Activated naive CD8-positive, alpha-beta T cell treated with anti-CD3 and anti-CD28 coated beads, Interleukin-2, amount 10 ng/mL, durations not matched to agents 7 days and 5 days (primary cell): ENCODE results near the gene ATP11A. TPM values are rescaled to one million over a fixed set of nuclear protein-coding genes. Genes with fewer than 3 reads are reported as not detected.
A peak's percentile ranks its signal among the peaks of the same experiment; 100 is the strongest.
"Not testable (repeated sequence)": the region's sequence is repeated elsewhere in the genome, so short reads cannot be mapped to it uniquely, and the experiment has no call there.

Experiments
- ATAC-seq: fragments of 150-1000 bp; cut with Tn5 transposase; one replicate; pipeline ENCODE4 v1.10.0; 2021; ENCODE audit warnings: low read depth, moderate library complexity
- POLR2A ChIA-PET: fragments of 350-600 bp; sonication (Branson Sonifier 250); formaldehyde crosslinking; loops from one replicate; lab custom pipeline; 2021; ENCODE audit warnings: antibody characterized with exemption; lab: Charles Lee
- DNase-seq: peaks from one replicate; pipeline ENCODE4 v3.0.0; 2021
- H3K27ac Mint-ChIP-seq: one replicate; pipeline ENCODE4 v1.8.0; 2022; ENCODE audit warnings: mild to moderate bottlenecking, mixed read lengths
- H3K27me3 Mint-ChIP-seq: one replicate; pipeline ENCODE4 v1.8.0; 2022; ENCODE audit warnings: mild to moderate bottlenecking, moderate library complexity, mixed read lengths
- H3K36me3 Mint-ChIP-seq: one replicate; pipeline ENCODE4 v1.8.0; 2021; ENCODE audit warnings: mild to moderate bottlenecking, mixed read lengths
- H3K4me1 Mint-ChIP-seq: one replicate; pipeline ENCODE4 v1.8.0; 2021; ENCODE audit warnings: mixed read lengths
- H3K4me3 Mint-ChIP-seq: one replicate; pipeline ENCODE4 v1.8.0; 2022; ENCODE audit warnings: mild to moderate bottlenecking, moderate library complexity, mixed read lengths
- H3K9me3 Mint-ChIP-seq: one replicate; pipeline ENCODE4 v1.8.0; 2021; ENCODE audit warnings: mixed read lengths
- total RNA-seq, 2 experiments: library from RNA; stranded (reverse); gene quantifications; one replicate each; pipeline ENCODE4 v1.2.3, GENCODE V29; 2021

ATP11A gene
- total RNA-seq, 2 experiments from 2014 or later = 36.5 to 38.2 TPM

GRCh38 chr13:112679381-112679780 is 10.5 kb upstream of the ATP11A start:
- DNase-seq = no peak
- Mint-ChIP-seq H3K27ac (no peak overlapping the region), H3K27me3 (peaks cover 14% of the 10 kb centered on the region), H3K36me3 (no peaks in the 10 kb centered on the region), H3K4me3 (no peak overlapping the region), H3K9me3 (no peaks in the 10 kb centered on the region), H3K4me1 (no peaks in the 10 kb centered on the region)
- ATAC-seq = no peak
- POLR2A ChIA-PET = interaction anchor here (1.0 kb wide), 1 partner anchor 12 kb away, joined by 3 read pairs; no protein-coding TSS in a partner anchor

- peaks cover 12% of the 10 kb centered on the region for H3K27me3 Mint-ChIP-seq
- no peaks in the 10 kb centered on the region for H3K4me1 Mint-ChIP-seq
- no peaks in the 10 kb centered on the region for H3K36me3 Mint-ChIP-seq
- no peak overlapping the region for H3K27ac Mint-ChIP-seq
- POLR2A ChIA-PET = interaction anchor here (1.0 kb wide), 1 partner anchor 11 kb away, joined by 3 read pairs; no protein-coding TSS in a partner anchor
- DNase-seq (no peak), ATAC-seq (no peak)
- H3K4me3 Mint-ChIP-seq = no peak overlapping the region
- no peaks in the 10 kb centered on the region for H3K9me3 Mint-ChIP-seq
These were observed 9.7 kb upstream of the ATP11A start for GRCh38 chr13:112679932-112680677.

- DNase-seq = no peak
- no peaks in the 10 kb centered on the region for H3K4me1 Mint-ChIP-seq
- H3K36me3 Mint-ChIP-seq = no peaks in the 10 kb centered on the region
- no peaks in the 10 kb centered on the region for H3K9me3 Mint-ChIP-seq
- H3K4me3 Mint-ChIP-seq = no peak overlapping the region
- H3K27ac Mint-ChIP-seq = no peak overlapping the region
- H3K27me3 Mint-ChIP-seq = peaks cover 12% of the 10 kb centered on the region
- POLR2A ChIA-PET = no interaction called here
- no peak for ATAC-seq
These were observed 9.0 kb upstream of the ATP11A start for GRCh38 chr13:112680741-112681360.

- no peaks in the 10 kb centered on the region for H3K9me3 Mint-ChIP-seq
- H3K4me1 Mint-ChIP-seq = peaks cover 8% of the 10 kb centered on the region
- no peak overlapping the region for H3K27ac Mint-ChIP-seq
- no peaks in the 10 kb centered on the region for H3K36me3 Mint-ChIP-seq
- peaks cover 5% of the 10 kb centered on the region for H3K27me3 Mint-ChIP-seq
- POLR2A ChIA-PET = no interaction called here
- no peak overlapping the region for H3K4me3 Mint-ChIP-seq
- ATAC-seq = no peak
- DNase-seq = no peak
These were observed 6.3 kb upstream of the ATP11A start for GRCh38 chr13:112683581-112683980.

DNA sequence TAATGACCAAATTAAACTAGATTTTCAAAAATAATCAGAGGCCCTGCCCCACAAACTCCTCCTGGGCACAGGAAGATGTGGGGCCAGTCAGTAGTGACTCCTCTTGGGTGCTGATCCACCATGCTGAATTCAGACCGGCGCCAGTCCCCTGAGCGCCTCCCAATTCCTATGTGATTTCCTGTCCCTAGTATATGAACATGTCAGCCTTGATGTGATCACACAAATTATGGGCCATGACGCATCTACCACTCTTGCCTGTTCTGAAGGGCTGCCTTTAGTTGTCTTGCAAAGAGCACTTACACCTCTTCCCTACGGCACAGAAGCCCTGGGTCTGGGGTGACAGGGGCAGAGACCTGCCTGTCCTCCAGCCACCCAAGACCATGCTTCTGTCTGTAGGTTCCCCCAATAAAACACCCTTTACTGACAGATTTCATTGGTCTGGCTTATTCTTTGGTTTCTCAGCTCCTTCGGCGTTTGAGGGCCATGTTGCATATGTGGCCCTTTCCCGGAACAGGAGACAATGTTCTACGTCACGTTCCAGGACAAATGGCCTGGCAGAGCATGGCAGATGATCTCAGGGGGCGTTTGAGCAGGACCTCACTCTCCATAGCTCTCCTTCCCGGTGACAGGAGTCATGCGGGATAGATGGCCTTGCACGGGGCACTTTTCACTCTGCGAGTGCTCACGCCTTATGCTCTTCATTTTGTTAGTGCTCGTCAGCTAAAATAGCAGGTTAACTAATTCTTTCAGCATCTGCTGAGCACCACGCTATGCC is 5.6 kb upstream of the ATP11A start:
- no peak for DNase-seq
- POLR2A ChIA-PET = no interaction called here
- Mint-ChIP-seq H3K4me3 (no peak overlapping the region), H3K27me3 (peaks cover 5% of the 10 kb centered on the region), H3K27ac (no peak overlapping the region), H3K36me3 (no peaks in the 10 kb centered on the region), H3K9me3 (no peaks in the 10 kb centered on the region), H3K4me1 (peaks cover 13% of the 10 kb centered on the region)
- no peak for ATAC-seq

DNA sequence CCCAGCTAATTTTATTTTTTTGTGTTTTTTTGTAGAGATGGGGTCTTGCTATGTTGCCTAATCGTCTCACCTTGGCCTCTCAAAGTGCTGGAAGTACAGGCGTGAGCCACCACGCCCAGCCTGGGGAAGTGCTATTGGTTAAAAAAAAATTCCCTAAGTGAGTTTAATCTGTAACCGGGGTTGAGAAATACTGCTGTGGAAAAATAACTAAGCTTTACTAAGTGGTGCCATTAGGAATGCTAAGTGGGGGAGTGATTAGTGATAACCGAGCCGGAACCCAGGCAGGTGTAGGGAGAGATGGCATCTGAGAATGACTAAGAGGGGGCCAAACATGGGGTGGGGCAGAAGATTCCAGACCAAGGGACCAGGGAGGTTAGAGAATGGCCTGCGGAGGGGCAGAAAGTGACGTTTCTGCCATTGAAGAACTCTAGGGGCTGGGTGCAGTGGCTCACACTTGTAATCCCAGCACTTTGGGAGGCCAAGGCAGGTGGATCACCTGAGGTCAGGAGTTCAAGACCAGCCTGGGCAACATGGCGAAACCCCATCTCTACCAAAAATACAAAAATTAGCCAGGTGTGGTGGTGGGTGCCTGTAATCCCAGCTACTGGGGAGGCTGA is 4.5 kb upstream of the ATP11A start:
- peaks cover 13% of the 10 kb centered on the region for H3K4me1 Mint-ChIP-seq
- POLR2A ChIA-PET, H3K9me3 Mint-ChIP-seq, H3K27me3 Mint-ChIP-seq, H3K36me3 Mint-ChIP-seq, H3K4me3 Mint-ChIP-seq, H3K27ac Mint-ChIP-seq, ATAC-seq, DNase-seq: not testable (repeated sequence)

DNA sequence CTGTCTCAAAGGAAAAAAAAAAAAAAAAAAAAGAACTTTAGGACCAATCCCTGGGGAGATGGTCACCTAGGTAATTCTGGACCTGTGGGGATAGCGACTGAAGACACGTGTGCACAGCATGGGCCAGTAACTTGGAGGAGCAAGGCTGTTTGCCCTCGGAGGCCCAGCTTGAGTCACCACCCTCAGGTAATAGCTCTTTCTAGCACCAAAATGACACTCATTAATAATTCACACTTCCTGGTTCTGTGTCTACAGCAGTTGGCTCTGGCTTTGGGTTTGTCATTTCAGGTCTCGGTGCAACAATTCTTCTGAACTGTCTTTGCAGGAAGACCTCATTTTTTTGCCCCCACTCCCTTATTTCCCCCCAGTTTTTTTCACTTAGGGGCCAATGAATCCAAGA is 3.9 kb upstream of the ATP11A start:
- POLR2A ChIA-PET = no interaction called here
- H3K4me3 Mint-ChIP-seq = no peak overlapping the region
- no peak overlapping the region for H3K27ac Mint-ChIP-seq
- H3K27me3 Mint-ChIP-seq = peaks cover 5% of the 10 kb centered on the region
- H3K9me3 Mint-ChIP-seq = no peaks in the 10 kb centered on the region
- ATAC-seq (no peak), DNase-seq (no peak)
- no peaks in the 10 kb centered on the region for H3K36me3 Mint-ChIP-seq
- peaks cover 13% of the 10 kb centered on the region for H3K4me1 Mint-ChIP-seq

GRCh38 chr13:112686364-112686763 is 3.5 kb upstream of the ATP11A start:
- no peak overlapping the region for H3K27ac Mint-ChIP-seq
- H3K4me3 Mint-ChIP-seq = no peak overlapping the region
- no peaks in the 10 kb centered on the region for H3K9me3 Mint-ChIP-seq
- peaks cover 5% of the 10 kb centered on the region for H3K27me3 Mint-ChIP-seq
- ATAC-seq (no peak), DNase-seq (no peak)
- H3K36me3 Mint-ChIP-seq = no peaks in the 10 kb centered on the region
- peaks cover 15% of the 10 kb centered on the region for H3K4me1 Mint-ChIP-seq
- POLR2A ChIA-PET = no interaction called here

DNA sequence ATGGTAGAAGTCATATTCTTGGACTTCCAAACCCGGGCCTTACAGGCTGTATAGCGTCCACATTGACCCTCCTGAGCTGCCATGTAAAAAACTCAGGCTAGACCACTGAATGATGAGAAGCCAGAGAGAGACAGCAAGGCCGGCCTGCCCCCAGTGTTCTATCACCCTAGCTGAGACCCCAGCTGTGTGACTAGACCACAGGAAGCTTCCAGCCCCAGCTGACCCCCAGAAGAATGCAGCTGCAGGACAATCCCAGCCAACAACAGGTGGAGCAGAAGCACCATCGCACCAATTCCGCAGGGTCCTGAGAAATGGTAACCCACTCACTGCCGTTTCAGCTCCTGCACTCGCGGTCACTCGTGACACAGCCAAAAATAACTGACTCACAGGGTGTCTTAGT is 2.9 kb upstream of the ATP11A start:
- H3K4me1 Mint-ChIP-seq = peaks cover 20% of the 10 kb centered on the region
- no peaks in the 10 kb centered on the region for H3K9me3 Mint-ChIP-seq
- no peaks in the 10 kb centered on the region for H3K36me3 Mint-ChIP-seq
- ATAC-seq (no peak), DNase-seq (no peak)
- peaks cover 5% of the 10 kb centered on the region for H3K27me3 Mint-ChIP-seq
- no peak overlapping the region for H3K27ac Mint-ChIP-seq
- no peak overlapping the region for H3K4me3 Mint-ChIP-seq
- POLR2A ChIA-PET = no interaction called here

DNA sequence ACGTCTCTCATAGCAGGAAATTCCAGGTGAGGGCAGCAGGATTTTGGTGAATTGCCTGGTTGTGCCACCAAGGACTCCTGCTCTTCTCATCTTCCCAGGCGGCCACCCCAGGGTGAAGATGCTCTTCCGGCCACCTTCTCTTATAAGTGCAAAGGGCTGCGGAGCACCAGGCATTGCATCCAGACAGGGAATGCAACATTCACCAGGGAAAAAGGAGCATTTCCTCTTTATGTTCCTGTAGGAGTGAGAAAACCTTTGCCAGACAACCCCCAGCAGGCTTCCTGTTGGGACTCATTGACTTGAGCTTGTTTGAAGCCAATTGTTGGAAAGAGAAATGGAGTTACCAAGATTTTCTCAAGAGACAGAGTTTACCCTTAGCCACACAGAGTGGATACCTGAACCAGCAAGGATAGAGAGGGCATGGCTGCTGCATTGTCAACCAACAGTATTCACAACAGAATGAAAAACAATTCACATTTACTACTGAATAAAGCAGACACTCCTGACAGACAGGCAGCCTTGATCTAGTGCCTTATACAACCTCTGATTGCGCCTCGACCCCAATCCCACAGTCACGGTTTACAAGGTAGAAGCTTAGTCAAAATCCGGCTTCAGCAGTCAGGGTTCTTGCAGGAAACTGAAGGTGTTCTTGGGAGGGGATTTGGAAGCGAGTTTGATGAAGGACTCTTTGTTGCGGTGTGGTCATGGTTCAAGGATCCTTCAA is 1.8 kb upstream of the ATP11A start:
- POLR2A ChIA-PET = no interaction called here
- no peak for ATAC-seq
- peaks cover 5% of the 10 kb centered on the region for H3K27me3 Mint-ChIP-seq
- H3K27ac Mint-ChIP-seq = no peak overlapping the region
- peak overlapping the region; percentile 72 for H3K4me3 Mint-ChIP-seq
- no peak for DNase-seq
- no peaks in the 10 kb centered on the region for H3K9me3 Mint-ChIP-seq
- peaks cover 27% of the 10 kb centered on the region for H3K4me1 Mint-ChIP-seq
- no peaks in the 10 kb centered on the region for H3K36me3 Mint-ChIP-seq

DNA sequence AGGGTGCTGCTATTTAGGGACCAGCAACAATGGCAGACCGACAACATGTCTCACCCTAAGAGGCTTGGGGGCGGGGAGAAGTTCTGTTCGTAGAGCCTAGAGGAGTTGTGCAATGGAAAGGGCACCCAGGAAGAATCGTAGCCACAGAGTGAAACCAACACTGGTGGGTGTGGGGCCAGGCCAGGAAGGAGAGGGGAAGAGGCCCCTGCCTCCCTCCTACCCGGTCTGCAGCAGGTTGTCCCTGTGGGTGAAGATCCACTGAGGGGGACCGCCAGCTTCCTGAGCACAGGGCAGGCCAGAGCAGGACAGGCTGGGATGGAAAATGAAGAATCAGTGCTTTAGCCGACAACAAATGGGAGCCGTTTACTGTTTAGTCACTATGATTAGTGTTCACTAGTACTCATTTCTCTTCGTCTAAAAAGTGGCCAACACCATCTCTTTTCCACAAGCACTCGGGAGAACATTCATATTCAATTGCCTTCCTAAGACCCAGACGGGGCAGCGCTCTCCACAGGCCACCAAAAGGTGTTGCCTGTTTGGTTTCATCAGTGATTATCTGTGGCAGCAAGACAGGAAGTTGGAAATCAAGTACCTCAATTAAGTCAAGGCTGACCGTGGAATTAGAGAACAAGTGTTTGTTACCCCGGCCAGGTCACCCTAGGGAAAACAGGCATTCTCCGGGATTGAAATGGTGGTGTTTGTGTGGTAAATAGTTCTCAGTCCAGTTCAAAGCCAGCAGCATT is 1.1 kb upstream of the ATP11A start:
- Mint-ChIP-seq H3K9me3 (no peaks in the 10 kb centered on the region), H3K4me1 (peaks cover 31% of the 10 kb centered on the region)
- POLR2A ChIA-PET = no interaction called here

GRCh38 chr13:112690283-112690929 is 568 bp downstream of the ATP11A start:
- no peaks in the 10 kb centered on the region for H3K9me3 Mint-ChIP-seq
- no peaks in the 10 kb centered on the region for H3K27me3 Mint-ChIP-seq
- peaks cover 3% of the 10 kb centered on the region for H3K36me3 Mint-ChIP-seq
- ATAC-seq = peak; percentile 24
- peak overlapping the region; percentile 89 for H3K4me3 Mint-ChIP-seq
- H3K4me1 Mint-ChIP-seq = peaks cover 36% of the 10 kb centered on the region
- POLR2A ChIA-PET = interaction anchor here (0.8 kb wide), 1 partner anchor 11 kb away, joined by 3 read pairs; no protein-coding TSS in a partner anchor
- no peak for DNase-seq
- H3K27ac Mint-ChIP-seq = peak overlapping the region; percentile 62

More for the DNA sequence above, 1.1 kb upstream of the ATP11A start:
- Mint-ChIP-seq H3K4me3 (peak overlapping the region; percentile 72), H3K36me3 (peaks cover 3% of the 10 kb centered on the region), H3K27me3 (peaks cover 5% of the 10 kb centered on the region), H3K27ac (peak overlapping the region; percentile 72)
- ATAC-seq (peak; percentile 4), DNase-seq (peak; percentile 51)
